HG02884 (cell line): ENCODE data around the gene IGFL3.

Experiments
- ATAC-seq: cut with Tn5 transposase; IDR thresholded peaks from one replicate; pipeline ENCODE4 v1.9.1; 2021; ENCODE audit warnings: mild to moderate bottlenecking, moderate library complexity; ENCODE audit not compliant: unreplicated experiment

Gene IGFL3

DNA sequence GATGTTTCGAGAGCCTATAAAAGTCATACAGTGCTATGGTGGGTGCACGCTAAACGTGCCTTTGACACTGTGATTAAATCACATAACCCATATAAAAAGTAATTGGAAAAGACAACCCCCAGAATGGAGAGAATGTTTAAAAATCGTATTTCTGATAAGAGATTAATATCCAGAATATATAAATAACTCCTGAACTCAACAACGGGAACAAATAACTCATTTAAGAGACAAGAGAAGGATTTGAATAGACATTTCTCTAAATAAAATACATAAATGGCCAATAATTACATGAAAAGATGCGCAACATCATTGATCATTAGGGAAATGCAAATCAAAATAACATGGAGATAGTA, 46.7 kb downstream of the IGFL3 start:
- ATAC-seq, result no peak

DNA sequence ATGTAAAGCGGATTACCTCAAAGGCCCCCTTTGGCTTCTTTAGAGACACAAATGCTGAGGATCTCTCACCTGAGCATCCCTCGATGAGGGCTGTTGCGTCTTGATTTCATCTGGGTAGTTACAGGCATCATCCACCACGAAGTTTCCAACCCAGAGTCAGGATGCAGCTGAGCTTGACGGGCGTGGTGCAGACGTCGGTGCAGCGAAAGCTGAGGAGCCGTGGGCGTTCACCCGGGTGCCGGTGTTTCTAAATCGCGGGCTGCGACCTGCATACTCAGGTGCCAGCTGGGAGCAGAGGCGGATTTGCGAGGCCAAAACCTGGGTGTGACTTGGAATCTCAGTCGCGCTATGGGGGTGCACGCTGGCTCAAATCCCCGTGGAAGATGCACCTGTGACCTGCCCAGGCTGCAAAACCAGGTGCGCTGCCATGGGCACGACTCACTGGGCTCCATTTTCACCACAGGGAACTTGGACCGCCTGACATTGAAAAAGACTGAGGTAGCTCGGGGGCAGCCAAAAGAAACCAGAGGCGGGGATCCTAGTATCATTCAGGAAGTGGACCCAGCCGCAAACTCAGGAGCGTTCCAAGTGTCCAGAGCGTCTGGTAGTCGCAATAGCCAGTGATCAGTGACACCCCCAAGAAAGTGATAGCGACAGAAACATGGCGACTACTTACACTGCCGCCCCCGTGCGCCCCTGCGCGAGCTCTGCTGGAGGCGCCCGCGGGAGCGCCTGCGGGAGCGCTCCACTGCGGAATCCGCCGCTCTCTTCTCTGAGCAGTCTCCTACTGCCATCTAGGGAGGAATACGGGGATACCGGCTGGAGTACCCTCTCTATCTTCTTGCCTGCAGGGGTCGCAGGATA, 47.3 kb downstream of the IGFL3 start:
- ATAC-seq, result no peak

DNA sequence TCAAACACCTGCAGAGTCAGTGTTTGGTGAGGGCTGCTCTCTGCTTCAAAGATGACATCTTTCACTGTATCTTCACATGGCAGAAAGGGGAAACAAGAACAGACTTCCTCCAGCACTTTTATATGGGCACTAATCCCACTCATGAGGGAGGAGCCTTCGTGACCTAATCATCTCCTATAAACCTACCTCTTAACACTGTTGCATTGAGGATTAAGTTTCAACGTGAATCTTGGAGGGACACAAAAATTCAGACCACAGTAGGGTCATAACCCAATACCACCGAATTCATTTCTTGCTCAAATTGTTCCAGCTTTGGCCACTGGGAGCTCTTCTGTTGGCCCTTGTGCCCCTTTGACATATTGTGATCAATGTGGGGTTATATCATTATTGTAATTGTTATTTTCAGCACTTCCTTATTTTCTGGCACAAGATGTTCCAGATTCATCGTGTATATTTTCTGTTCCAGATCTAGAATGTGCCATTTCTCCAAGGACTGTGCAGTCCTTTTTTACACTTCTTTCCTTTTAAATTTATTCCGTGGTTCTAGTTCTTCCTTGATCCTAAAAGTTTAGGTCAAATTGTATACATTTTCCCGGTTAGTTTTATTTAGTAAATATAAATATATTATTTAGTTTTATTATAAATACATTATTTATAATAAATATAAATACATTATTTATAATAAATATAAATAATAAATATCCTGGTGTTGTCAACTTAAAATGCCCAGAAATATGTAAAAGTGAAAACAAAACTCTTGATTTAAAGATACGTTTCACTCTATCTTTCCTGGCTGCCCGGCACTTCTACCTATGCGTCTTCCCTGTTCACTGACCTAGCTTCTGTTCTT, 48.2 kb downstream of the IGFL3 start:
- ATAC-seq, result no peak

DNA sequence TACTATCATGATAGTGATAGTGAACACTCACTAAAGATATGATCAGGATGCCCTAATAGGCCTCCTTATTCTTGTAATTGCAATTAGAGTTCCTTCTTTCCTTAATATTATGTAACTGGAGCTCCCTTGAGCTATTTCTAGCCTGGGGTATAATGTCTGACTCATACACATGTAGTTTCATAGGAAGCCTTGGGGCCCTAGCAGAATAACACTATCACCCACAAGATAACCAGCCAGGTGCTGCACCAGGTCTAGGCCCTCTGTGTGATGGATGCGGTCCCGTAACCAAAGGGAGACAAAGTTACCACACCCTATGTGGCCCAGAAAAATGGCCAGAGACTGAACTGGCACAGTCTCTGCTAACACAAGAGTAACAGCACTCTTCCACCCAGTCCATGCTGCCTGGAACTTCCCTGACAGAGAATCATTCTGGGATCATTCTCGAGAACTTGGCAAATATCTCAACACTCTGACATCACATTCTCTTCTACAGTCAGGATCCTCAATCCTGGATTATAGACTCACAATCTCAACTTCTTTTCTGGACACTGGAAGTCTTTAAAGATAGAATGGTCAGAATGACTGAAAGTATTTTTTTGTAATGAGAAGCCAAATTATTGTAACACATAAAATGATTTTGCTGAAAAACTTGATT, 51.1 kb downstream of the IGFL3 start:
- ATAC-seq, result no peak
